ENCODE data around the gene ACSM6.

The ACSM6 gene

DNA sequence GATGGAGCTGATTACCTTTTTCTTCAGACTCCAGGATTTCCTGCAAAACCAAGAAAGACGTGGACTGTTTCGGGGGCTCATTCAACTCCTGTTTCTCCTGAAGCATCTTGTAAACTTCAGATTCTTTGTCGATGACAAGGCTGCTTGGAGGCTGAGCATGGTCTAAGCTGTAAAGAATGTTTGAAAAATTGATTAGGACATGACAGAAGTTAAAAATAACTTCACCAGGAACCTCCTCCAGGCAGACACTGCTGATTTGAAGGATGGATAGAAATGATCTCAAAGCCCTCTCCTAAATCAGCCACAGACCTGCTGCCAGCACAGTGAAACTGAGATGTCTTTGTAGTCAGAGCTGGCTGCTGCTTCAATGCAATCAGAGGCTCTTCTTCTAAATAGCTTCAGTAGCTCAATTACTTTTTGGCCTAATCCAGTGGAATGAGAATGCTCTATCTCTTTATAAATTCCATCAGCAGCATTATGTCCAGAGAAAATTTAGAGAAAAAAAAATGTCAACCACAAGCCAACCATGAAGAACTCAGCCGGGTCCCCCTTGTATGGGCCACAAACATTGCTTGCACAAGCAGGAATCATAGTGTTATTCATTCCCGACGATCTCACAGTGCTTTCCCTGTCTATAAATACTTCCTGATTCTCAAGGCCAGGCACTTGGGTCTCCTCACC lies 53.3 kb downstream of the ACSM6 start:
- DNase-seq = no peak

DNA sequence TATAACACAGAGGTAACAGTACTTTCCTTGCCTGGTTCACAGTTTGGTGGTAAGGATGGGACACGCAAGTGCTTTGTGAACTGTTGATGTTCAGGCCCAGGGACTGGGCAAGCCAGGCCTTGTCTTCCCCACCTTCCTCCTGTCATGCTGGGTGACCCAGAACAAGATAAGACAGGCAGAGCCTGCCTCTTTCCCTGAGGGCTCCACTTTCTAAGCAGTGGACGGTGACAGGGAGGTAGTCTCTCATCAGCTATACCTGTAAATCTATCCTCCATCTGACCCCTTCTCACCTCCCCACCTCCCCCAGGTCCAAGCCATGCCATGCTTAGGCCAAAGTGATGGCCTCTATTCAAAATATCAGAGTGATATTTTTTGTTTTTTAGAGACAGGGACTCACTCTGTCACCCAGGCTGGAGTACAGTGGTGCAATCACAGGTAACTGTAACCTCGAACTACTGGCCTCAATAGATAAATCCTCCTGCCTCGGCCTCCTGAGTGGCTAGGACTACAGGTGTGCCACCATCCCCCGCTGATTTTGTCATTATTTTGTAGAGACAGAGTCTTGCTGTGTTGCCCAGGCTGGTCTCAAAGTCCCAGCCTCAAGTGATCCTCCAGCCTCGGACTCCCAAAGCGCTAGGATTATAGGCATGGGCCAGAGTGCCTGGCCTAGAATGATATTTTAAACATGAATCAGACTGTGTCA lies 54.0 kb downstream of the ACSM6 start:
- no peak for DNase-seq

DNA sequence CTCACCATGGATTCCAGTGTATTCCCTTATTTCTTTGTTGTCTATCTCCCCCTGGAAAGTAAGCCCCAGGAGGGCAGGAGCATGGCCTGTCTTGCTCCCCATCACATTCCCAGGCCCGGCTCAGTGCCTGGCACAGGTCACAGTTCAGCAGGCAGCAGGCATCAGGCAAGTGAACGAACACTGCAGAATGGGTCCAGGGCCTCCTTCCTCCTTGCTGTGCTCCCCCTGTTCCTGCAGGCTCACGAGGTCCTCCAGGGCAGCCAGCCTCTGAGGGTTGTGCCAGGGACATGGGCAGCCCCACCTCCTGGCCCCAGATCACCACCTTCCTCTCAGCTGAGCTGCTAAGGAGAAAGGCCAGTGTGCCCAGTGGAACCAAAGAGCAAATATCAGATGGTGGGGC lies 55.0 kb downstream of the ACSM6 start:
- DNase-seq = no peak

DNA sequence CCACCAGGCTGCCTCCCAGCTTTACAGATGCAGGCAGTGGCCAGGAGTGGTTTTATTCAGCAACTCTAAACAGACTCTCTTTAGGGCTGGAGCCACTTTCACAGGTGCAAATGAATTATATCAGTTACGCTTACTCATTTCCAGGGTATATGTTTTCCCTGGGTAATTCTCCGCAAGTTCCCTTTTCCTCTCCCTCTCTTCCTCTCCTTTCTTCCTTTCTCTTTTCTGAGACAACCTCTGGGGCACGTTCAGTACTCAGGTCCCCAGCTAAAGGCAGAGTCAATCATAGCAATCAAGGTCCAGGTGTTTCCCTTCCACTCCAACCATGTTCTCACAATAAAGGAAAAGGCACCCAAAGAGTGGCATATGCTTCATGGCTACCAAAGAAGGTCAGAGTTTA lies 55.4 kb downstream of the ACSM6 start:
- no peak for DNase-seq

DNA sequence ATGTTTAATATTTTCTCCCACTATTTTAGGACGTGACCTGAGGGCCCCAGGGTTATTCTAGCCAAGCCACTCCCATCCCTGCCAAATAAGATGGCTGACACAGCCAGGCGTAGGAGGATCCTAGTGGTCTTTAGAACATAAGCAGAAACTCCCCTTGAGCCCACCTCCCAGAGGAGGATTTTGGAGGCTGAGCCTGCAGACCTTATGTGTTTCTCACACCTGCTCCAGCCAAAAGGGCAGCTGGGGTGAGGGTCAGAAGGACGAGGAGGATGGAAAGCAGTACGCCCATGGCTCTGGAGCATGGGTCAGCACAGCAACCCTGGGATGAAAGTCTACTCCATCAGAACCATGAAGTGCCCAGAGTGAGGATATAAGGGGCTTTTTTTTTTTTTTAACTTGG lies 56.8 kb downstream of the ACSM6 start:
- DNase-seq = no peak

DNA sequence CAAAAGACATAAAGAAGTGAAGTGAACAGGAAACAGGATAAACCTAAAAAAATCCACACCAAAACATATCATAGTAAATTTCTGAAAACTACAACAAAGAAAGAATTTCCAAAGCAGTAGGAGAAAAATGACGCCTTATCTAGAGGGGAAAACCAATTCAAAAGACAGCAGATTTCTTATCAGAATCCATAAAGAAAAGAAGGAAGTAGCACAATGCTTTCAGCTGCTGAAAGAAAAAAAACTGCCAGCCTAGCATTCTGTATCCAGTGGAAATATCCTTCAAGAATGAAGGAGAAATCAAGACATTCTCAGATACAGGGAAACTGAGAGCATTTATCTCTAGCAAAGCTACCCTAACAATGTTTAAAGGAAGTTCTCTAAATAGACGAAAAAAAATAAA lies 59.0 kb downstream of the ACSM6 start:
- DNase-seq = no peak

DNA sequence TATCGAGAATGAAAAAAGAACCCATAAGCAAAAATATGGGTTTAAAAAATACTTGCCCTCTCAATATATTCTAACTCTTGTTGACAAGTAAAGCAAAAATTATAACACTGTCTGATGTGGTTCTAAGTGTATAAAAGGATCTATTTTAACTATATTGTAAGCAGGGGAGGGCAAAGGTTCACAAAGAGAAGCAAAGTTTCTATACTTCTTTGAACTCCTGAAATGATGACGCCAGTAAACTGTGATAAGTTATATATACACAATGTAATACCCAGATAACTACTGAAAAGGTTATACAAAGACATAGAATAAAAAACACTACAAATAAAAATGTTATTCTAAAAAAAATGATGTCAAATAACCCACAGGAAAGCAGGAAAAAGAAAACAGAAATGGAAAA lies 59.6 kb downstream of the ACSM6 start:
- no peak for DNase-seq

DNA sequence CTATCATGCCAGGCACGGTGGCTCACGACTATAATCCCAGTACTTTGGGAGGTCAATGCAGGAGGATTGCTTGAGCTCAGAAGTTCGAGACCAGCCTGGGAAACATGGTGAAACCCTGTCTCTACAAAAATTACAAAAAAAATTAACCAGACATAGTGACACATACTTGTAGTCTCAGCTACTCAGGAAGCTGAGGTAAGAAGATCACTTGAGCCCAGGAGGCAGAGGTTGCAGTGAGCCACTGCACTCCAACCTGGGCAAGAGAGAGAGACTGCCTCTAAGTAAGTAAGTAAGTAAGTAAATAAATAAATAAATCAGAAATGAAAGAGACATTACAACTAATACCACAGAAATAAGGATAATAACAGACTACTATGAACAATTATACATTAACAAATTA lies 60.6 kb downstream of the ACSM6 start:
- no peak for DNase-seq

DNA sequence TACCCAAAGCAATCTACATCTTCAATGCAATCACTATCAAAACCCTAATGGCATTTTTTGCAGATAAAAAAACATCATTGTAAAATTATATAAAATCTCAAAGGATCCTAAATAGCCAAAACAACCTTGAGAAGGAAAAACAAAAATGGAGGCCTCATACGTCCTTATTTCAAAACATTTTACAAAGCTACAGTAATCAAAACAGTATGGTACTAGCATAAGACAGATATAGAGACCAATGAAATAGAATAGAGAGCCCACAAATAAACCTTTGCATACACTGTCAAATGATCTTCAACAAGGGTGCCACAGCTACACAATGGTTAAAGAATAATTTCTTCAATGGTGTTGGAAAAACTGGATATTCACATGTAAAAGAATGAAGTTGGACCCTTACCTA lies 62.2 kb downstream of the ACSM6 start:
- no peak for DNase-seq

DNA sequence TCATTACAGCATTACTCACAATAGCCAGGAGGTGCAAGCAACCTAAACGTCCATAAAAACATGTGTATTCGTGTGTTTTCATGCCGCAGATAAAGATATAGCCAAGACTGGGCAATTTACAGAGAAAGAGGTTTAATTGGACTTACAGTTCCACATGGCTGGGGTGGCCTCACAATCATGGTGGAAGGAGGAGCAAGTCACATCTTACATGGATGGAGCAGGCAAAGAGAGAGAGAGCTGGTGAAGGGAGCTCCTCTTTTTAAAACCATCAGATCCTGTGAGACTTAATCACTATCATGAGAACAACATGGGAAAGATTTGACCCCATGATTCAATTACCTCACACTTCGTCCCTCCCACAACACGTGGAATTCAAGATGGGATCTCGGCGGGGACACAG lies 63.8 kb downstream of the ACSM6 start:
- DNase-seq = no peak

DNA sequence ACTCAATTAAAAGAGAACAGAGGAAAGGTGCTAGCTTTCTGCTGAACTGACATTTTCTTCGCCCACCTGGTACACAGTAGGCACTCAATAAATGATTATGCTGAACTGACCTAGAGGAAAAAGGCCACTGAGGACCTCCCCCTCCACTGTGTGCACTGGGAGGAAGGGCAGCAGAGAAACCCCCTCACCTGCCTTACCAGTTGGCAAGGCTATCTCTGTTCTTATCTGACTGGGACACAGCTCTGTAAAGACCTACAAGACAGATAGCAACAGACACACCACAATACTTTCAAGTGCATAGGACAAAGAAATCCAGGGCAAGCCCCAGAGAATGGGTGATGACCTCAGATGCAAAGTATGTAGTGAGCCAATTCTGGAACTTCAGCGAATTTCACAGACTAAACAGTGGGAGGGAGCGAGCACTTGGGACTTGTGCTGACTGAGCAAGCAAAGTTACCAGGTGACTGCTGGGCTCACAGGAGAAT lies 66.4 kb downstream of the ACSM6 start:
- no peak for DNase-seq

DNA sequence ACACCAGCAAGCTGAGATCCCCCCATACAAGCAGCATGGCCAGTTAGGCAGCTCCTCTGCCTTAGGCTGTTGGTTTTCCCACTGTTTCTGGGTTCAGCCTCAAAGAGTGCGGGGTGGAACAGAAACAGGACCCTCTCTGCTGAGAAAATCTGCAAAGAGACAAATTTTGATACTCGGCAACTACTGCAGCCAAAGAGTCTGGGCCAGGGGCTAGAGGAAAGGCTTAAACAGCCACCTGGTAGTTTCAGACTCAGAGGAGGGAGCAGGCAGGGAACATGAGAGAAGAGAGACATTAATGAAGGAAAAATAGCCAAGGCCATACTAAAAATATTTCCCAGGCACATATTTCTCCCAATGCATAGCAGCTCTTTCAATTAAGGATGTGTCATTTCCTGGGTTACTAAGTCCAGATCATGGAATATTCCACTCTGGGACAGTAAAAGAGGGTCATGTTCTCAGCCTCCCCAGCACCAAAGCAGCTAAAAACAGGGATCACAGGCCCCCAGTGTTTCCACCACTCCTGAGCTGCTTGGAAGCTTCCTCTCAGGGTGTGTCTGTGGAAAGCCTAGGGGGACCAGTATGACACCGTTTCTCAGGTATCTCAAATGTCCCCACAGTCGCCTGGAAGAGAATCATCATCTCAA lies 67.0 kb downstream of the ACSM6 start:
- no peak for DNase-seq

DNA sequence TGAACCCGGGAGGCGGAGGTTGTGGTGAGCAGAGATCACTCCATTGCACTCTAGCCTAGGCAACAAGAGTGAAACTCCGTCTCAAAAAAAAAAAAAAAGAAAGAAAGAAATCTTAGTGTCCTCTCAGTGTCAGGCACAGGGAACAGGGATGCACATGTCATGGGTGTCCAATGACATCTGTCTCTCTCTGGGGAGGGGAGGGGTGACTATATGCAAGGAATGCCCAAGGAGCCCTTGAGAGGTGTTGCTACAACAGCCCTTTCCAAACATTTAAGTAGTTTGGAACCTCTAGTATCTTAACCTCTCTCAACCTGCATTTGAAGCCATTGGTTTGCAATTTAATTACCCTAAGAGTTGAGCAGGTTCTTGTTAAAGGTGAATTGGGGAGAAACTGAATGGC lies 67.9 kb downstream of the ACSM6 start:
- DNase-seq = no peak

DNA sequence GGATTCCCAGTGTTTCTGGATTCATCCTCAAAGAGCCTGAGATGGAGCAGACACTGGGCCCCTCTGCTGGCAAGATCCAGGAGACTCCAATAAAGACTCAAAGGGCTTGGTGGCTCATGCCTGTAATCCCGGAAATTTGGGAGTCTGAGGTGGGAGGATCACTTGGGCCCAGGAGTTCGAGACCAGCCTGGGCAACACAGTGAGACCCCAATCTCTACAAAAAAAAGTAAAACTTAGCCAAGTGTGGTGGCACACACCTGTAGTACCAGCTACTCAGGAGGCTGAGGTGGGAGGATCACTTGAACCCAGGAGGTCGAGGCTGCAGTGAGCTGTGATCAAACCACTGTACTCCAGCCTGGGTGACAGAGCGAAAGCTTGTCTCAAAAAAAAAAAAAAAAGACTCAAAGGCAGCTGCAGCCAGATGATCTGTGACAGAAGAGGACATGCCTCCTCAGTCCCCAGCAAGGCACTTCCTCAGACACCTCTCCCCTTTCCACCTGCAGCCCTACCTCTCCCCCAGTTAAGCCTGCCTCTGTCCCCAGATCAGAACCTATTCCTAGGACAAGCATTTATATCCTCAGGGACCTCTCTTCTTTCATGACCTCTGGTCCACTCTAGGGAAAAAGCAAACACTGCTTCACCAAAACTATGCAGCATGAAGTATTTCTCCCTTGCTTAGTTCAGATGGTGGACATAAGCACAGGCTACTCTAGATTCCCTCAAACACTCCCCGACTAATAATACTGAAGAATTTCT lies 68.9 kb downstream of the ACSM6 start:
- no peak for DNase-seq

DNA sequence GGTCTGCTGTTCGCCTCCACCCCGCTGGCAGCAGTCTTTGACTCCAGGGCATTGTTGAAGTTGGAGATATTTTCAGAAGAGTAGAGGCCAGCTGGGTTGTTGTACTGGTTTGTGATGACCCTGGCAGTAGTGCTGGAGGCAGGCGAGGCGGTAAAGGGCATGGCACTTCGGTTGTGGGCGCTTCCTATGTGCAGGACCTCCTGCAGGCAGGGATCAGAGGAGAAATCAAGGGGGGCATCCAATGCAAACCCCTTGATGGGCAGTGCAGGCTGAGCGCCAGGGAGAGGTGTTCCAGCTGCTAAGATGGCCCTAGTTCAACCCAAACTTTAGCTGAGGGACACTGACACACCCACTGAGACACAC lies 69.8 kb downstream of the ACSM6 start:
- no peak for DNase-seq

DNA sequence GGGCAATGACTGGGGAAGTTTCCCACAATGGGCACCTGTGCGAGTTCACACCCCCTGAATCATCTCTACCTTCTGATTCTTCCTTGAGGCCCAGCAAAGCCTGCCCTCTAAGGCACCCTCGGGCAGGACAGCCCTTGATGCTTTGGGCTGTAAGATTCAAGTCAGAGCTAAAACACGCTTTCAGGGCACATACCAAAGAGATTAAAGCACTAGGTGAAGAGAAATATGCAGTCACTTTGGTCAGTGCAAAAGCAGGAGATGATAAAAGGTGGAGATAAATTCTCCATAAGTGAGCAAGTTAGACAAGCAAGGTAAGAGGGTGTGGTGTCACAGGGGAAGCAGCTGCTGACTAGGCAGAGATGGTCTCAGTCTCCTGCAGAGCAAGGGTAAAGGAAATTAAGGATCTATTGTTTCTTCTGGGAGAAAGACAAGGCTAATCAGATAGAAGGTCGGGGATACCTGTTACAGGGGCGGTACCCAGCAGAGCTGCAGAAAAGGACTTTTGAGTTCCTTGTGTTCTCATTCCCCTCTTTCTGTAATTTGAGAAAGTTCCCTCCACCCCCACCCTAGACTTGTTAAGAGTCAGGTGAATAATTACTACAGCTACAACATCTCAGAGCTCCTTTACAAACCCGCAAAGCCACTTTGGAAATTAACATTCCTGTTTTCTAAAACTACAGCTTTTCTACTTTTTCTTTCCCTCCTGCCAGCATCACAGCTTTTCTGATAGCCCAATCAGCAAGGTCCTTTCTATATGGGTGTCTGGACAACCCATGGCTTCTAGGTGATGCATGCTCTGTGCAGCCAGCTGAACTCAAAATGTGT lies 70.4 kb downstream of the ACSM6 start:
- no peak for DNase-seq

DNA sequence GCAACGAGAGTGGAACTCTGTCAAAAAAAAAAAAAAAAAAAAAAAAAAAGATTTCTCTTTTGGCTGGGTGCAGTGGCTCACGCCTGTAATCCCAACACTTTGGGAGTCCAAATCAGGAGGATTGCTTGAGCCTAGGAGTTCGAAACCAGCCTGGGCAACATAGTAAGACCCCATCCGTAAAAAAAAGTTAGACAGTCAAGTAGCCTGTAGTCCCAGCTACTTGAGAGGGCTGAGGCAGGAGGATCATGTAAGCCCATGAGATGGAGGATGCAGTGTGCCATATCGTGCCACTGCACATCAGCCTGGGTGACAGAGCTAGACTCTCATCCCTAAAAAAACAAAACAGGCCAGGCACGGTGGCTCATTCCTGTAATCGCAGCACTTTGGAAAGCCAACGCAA lies 71.5 kb downstream of the ACSM6 start:
- no peak for DNase-seq

DNA sequence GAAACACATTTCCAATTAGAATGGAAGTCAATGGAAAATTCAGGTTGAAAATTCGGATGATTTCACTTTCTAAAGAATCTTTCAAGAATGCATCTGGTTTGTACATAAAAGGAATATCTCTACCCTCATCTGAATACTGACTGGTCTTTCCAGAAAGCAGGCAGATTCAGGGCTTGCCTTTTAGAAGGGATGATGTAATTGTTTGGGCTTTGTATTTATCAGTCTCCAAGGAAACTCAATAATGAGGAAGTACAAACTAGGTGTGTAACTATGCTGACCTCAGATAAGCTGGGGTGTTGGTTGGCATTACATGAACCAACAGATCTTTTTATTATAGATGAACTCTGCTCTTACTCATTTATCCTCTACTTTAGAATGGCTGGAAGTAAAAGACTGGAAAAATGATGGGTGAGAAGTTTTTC lies 72.6 kb downstream of the ACSM6 start:
- no peak for DNase-seq

DNA sequence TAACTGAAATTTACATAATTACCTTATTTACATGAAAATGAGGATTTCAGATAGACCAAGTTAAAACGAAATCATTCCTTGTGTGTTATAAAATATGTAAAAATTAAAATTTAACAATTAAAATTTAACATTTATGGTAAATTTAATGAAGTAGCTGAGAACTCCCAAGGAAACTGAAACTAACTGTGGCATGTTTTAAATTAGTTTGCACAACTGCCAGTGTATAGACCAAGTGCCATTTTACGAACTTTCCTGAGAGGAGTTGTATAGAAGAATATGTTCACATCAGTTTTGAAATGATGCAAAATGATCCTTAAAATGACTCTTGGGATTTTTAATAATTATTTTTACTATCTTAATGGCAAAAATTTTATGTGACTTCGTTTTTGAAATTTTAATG lies 73.2 kb downstream of the ACSM6 start:
- DNase-seq = no peak

DNA sequence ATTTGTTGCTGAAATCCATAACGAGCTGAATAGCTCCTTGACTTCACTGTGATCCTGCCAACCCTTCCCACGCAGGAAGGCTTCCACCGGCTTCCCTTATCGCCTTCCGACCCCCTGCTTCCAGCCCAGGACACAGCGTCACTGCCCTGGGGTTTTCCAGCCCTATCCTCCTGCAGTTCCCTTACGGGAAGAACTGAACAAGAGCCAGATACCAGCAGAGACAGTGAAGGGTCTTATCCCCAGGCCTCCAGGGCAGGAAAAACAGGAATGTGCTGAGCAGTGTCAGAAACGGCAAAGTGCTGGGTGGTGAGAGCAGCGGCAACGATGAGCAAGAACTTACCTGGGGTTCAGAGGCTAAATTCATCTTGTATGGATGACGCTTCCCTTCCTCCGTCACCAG lies 74.4 kb downstream of the ACSM6 start:
- DNase-seq = no peak

DNA sequence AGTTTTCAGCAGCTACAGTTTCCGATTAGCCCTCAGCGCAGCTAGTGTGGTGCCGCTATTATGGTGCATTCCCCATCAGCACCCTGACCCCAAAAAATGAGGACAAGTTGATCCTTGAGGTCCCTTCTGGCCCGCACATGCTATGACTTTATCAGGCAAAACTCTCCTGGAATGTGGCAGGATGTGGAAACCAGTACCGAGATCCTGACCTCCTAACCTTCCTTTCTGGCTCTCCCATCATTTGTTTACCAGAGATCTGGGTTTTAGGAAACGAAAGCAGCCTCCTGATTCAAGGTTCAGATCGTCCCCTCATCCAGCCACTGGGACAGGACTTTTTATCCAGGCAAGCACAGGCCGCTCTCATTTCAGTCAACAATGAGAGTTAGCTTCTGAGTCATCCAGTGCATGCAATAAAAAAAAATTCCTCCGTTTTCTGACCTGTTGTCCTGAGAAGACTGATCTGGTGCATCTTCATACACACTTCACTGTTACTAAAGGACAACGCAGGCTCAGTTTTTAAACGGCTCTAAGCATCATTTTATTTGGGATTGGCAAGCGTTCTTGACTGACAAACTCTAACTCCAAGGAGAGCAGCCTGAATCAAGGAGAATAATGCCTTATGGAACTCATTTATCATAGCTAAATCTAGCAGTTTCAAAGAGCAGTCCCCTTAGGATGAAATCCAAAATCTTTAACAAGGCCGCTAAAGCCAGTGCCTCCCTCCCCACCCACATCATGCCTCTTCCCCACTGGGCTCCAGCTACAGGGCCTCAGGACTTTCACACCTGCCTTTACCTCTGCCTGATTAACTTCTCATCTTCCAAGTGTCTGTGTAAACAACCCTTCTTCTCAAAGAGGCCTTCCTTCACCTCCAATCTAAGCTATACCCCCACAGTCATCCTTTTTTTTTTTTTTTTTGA lies 79.6 kb downstream of the ACSM6 start:
- DNase-seq = no peak

All from activated CD8-positive, alpha-beta memory T cell treated with anti-CD3 and anti-CD28 coated beads for 24 hours (primary cell).